Left ventricle myocardium inferior (tissue), 1 donor: Measurements from ENCODE around the gene CLDN3. TPM values are rescaled to one million over a fixed set of nuclear protein-coding genes. Genes with fewer than 3 reads are reported as not detected.

ENCODE experiments used
- DNase-seq: peaks from one replicate; pipeline ENCODE4 v3.0.0-alpha.2; 2020
- H3K27ac ChIP-seq: fragments of 200-600 bp; replicated peaks from 2 replicates; pipeline ENCODE4 v1.8.0; 2021
- H3K27me3 ChIP-seq: fragments of 200-600 bp; 2 replicates; pipeline ENCODE4 v1.8.0; 2021; ENCODE audit warnings: low read depth
- H3K36me3 ChIP-seq: fragments of 200-600 bp; 2 replicates; pipeline ENCODE4 v1.8.0; 2021
- H3K4me1 ChIP-seq: fragments of 200-600 bp; 2 replicates; pipeline ENCODE4 v1.8.0; 2021
- H3K4me3 ChIP-seq: fragments of 200-600 bp; 2 replicates; pipeline ENCODE4 v1.8.0; 2021; ENCODE audit warnings: mild to moderate bottlenecking, moderate library complexity
- H3K9me3 ChIP-seq: fragments of 200-600 bp; replicated peaks from 2 replicates; pipeline ENCODE4 v1.8.0; 2021
- CTCF ChIP-seq: fragments of 200-600 bp; IDR thresholded peaks from 2 replicates; pipeline ENCODE4 v1.8.0; 2021; ENCODE audit warnings: antibody characterized with exemption, mild to moderate bottlenecking, borderline replicate concordance
- intact Hi-C: fragments of 100-400 bp; cut with micrococcal nuclease; formaldehyde crosslinking; loops from one replicate; pipeline ENCODE4 v1.11.0; 2022
- total RNA-seq: library from RNA; stranded (reverse); fragmentation: NEBNext Ultra II Directional; extraction: Animal tissue kit (Norgen Biotek cat#: 25700); gene quantifications from one replicate; pipeline ENCODE4 v1.2.1, GENCODE V29; 2021
- donor health status: DM: no; HTN: yes; CAD: no; lungs with severe emphysema.

CLDN3 gene
- total RNA-seq, 1 donor from 2014 or later, result not detected

- H3K27me3 ChIP-seq, result no peaks in the 10 kb centered on the region
- peaks cover 7% of the 10 kb centered on the region for H3K4me1 ChIP-seq
- no peak overlapping the region for H3K27ac ChIP-seq
- no peak for TF ChIP-seq CTCF
- no peaks in the 10 kb centered on the region for H3K9me3 ChIP-seq
- H3K4me3 ChIP-seq, result no peak overlapping the region
- no peaks in the 10 kb centered on the region for H3K36me3 ChIP-seq
- no peak for DNase-seq
- intact Hi-C loops, result no loop called here
These were observed 23.7 kb downstream of the CLDN3 start for GRCh38 chr7:73746378-73746777.

DNA sequence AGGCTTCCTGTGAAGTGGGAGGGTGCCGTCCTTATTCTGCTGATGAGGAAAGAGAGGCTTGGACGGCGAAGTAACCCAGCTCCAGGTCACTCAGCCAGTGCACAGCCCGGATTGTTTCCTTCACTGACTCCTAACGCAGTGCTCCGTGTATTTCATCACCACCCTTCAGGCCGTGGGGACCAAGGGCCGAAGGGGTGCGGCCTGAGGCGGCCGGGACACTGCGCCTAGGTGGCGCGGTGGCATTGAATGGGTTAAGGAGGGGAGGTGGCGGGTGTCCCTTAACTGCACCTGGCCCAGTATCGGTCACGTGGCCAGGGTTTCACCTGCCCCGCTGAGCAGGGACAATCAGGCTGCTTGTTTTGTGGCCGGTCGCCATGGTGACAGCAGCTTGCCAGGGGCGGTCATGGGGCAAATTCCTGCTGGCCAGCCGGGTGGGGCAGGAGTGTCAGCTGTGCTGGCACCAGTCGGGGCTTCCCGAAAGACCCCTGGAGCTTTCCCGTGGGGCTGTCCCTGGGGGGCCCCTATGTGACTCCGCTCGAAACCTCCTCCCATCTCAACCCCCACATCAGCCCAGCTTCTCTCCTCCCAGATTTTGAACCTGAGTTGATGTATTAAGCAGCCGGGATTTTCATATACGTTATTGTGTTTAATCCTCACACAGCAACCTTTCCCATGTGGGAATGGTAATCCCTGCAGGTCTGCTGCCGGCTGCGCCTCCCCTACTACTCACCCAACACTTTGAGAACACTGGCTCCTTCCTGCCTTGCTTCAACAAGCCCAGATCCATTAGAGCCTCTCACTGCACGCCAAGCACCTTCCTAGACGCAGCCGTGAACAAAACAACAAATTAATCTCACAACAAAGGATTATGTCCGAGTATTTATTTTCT is 27.1 kb downstream of the CLDN3 start:
- DNase-seq, result no peak

GRCh38 chr7:73742338-73742752 is 27.7 kb downstream of the CLDN3 start:
- no peak overlapping the region for H3K27ac ChIP-seq
- H3K4me1 ChIP-seq, result peaks cover 26% of the 10 kb centered on the region
- no peak for DNase-seq
- TF ChIP-seq CTCF, result no peak
- no peak overlapping the region for H3K4me3 ChIP-seq
- no peaks in the 10 kb centered on the region for H3K27me3 ChIP-seq
- peaks cover 3% of the 10 kb centered on the region for H3K36me3 ChIP-seq
- no peaks in the 10 kb centered on the region for H3K9me3 ChIP-seq
- intact Hi-C loops, result no loop called here

More for the DNA sequence above, 27.1 kb downstream of the CLDN3 start:
- intact Hi-C loops, result no loop called here
- H3K9me3 ChIP-seq, result no peaks in the 10 kb centered on the region
- no peaks in the 10 kb centered on the region for H3K36me3 ChIP-seq
- TF ChIP-seq CTCF, result no peak
- no peaks in the 10 kb centered on the region for H3K27me3 ChIP-seq
- H3K4me3 ChIP-seq, result no peak overlapping the region
- no peak overlapping the region for H3K27ac ChIP-seq
- peaks cover 19% of the 10 kb centered on the region for H3K4me1 ChIP-seq

GRCh38 chr7:73741600-73741999 is 28.5 kb downstream of the CLDN3 start:
- intact Hi-C loops, result no loop called here
- Histone ChIP-seq H3K4me3 (no peak overlapping the region), H3K27me3 (no peaks in the 10 kb centered on the region), H3K36me3 (peaks cover 10% of the 10 kb centered on the region), H3K4me1 (peaks cover 28% of the 10 kb centered on the region), H3K27ac (no peak overlapping the region), H3K9me3 (no peaks in the 10 kb centered on the region)
- DNase-seq, result no peak
- no peak for TF ChIP-seq CTCF

DNA sequence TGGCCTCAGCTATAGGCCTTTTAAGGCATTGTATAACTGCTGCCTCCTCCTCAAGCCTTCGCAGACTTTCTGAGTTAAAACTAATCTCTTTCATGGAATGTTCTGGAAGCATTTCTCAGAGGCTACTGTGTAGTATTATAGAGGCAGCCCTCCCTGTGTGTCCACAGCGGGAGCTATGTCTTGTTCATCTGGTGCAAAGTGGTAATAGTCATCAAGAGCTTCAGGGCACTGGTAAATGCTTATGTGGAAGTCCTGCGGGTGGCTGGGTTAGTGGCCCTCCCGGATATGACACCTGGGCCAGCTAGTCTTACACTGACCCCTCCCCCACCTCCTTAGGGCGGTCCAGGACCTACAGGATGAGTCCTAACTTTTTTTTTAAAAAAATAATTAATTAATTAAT is 29.3 kb downstream of the CLDN3 start:
- peaks cover 19% of the 10 kb centered on the region for H3K36me3 ChIP-seq
- no peak overlapping the region for H3K27ac ChIP-seq
- H3K27me3 ChIP-seq, result no peaks in the 10 kb centered on the region
- no peak overlapping the region for H3K4me3 ChIP-seq
- no peak for TF ChIP-seq CTCF
- no peak for DNase-seq
- H3K4me1 ChIP-seq, result peaks cover 22% of the 10 kb centered on the region
- no peaks in the 10 kb centered on the region for H3K9me3 ChIP-seq
- intact Hi-C loops, result no loop called here
